GM12878 (cell line): ENCODE data around the gene USH2A.

Experiments
- CEBPB ChIP-seq, 2 experiments: fragments of 150-350 bp in 1 of 2; IDR thresholded peaks; 2 replicates each; pipeline ENCODE4 v1.6.1; 2012 to 2014; ENCODE audit warnings: low read depth in 2 of 2, low read length in 2 of 2, borderline replicate concordance in 1 of 2, inconsistent platforms in 1 of 2
- CHD4 ChIP-seq: fragments of 200-600 bp; sonication (generic); IDR thresholded peaks from 2 replicates; pipeline ENCODE4 v1.6.1; 2016; ENCODE audit warnings: mild to moderate bottlenecking
- EZH2 ChIP-seq: IDR thresholded peaks from 2 replicates; pipeline ENCODE4 v1.6.1; 2012; ENCODE audit warnings: low read depth, mild to moderate bottlenecking, control low read depth, inconsistent platforms, low read length, borderline replicate concordance; ENCODE audit not compliant: control insufficient read depth
- MTA3 ChIP-seq: IDR thresholded peaks from 2 replicates; pipeline ENCODE4 v1.6.1; 2012; ENCODE audit warnings: low read length, inconsistent platforms, borderline replicate concordance
- NR2F1 ChIP-seq: fragments of 450-650 bp; conservative IDR thresholded peaks from 2 replicates; pipeline ENCODE4 v1.6.1; 2017; ENCODE audit warnings: mild to moderate bottlenecking
- PAX5 ChIP-seq: IDR thresholded peaks from 2 replicates; pipeline ENCODE4 v1.6.1; 2011; ENCODE audit warnings: low read depth, low read length, borderline replicate concordance
- POLR2A ChIP-seq: IDR thresholded peaks from 2 replicates; pipeline ENCODE4 v1.6.1; 2011; ENCODE audit warnings: low read depth, mild to moderate bottlenecking, low read length
- POLR2AphosphoS2 ChIP-seq: IDR thresholded peaks from 2 replicates; pipeline ENCODE4 v1.6.1; 2011; ENCODE audit warnings: low read depth, mild to moderate bottlenecking, low read length, improper control_type of control experiment, moderate library complexity
- SIN3A ChIP-seq: IDR thresholded peaks from 2 replicates; pipeline ENCODE4 v1.6.1; 2012; ENCODE audit warnings: low read depth, low read length, improper control_type of control experiment
- SMAD1 ChIP-seq: fragments of 450-650 bp; IDR thresholded peaks from 2 replicates; pipeline ENCODE4 v1.6.1; 2018; ENCODE audit warnings: mild to moderate bottlenecking, low read depth; ENCODE audit not compliant: partially characterized antibody
- TF ChIP-seq, protein P1 (sequence below): fragments of 450-650 bp; IDR thresholded peaks from 2 replicates; pipeline ENCODE4 v1.6.1; 2017; ENCODE audit warnings: antibody characterized with exemption, mild to moderate bottlenecking, moderate library complexity
- TF ChIP-seq, protein P2 (sequence below), 3 experiments: IDR thresholded peaks in 2 of 3; conservative IDR thresholded peaks in 1 of 3; 2 replicates each; pipeline ENCODE4 v1.5.1; 2011; ENCODE audit warnings: low read depth in 3 of 3, low read length in 3 of 3, mild to moderate bottlenecking in 3 of 3, control low read depth in 2 of 3, moderate library complexity in 2 of 3, inconsistent platforms in 1 of 3, mixed read lengths in 1 of 3; ENCODE audit not compliant: control insufficient read depth in 2 of 3, insufficient read depth in 1 of 3; ENCODE audit errors: extremely low read depth in 1 of 3

DNA sequence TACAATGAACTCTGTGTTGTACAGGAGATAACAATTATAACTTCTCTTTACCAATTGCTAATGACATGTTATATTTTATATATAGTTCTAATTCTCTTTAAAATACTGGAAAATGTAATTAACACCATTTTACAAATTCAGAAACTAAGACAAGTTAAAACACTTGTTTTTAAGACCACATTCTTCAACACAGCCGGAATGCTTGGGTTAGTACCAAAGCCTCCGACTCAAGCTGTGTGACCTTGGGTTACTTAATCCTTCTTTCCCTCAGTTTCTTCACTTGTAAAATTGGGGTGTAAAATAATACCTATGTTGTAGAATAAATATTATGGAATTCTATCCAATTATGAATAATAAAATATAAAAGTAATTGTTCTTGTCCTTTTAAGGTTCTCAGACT, 378.7 kb downstream of the USH2A start:
- no peak for TF ChIP-seq PAX5
- no peak for TF ChIP-seq POLR2A
- TF ChIP-seq, protein P1, sequence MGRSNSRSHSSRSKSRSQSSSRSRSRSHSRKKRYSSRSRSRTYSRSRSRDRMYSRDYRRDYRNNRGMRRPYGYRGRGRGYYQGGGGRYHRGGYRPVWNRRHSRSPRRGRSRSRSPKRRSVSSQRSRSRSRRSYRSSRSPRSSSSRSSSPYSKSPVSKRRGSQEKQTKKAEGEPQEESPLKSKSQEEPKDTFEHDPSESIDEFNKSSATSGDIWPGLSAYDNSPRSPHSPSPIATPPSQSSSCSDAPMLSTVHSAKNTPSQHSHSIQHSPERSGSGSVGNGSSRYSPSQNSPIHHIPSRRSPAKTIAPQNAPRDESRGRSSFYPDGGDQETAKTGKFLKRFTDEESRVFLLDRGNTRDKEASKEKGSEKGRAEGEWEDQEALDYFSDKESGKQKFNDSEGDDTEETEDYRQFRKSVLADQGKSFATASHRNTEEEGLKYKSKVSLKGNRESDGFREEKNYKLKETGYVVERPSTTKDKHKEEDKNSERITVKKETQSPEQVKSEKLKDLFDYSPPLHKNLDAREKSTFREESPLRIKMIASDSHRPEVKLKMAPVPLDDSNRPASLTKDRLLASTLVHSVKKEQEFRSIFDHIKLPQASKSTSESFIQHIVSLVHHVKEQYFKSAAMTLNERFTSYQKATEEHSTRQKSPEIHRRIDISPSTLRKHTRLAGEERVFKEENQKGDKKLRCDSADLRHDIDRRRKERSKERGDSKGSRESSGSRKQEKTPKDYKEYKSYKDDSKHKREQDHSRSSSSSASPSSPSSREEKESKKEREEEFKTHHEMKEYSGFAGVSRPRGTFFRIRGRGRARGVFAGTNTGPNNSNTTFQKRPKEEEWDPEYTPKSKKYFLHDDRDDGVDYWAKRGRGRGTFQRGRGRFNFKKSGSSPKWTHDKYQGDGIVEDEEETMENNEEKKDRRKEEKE = no peak
- TF ChIP-seq EZH2 = no peak
- no peak for TF ChIP-seq MTA3
- TF ChIP-seq SMAD1 = no peak
- TF ChIP-seq SIN3A = no peak
- TF ChIP-seq NR2F1 = no peak
- TF ChIP-seq CHD4 = no peak
- TF ChIP-seq, protein P2, sequence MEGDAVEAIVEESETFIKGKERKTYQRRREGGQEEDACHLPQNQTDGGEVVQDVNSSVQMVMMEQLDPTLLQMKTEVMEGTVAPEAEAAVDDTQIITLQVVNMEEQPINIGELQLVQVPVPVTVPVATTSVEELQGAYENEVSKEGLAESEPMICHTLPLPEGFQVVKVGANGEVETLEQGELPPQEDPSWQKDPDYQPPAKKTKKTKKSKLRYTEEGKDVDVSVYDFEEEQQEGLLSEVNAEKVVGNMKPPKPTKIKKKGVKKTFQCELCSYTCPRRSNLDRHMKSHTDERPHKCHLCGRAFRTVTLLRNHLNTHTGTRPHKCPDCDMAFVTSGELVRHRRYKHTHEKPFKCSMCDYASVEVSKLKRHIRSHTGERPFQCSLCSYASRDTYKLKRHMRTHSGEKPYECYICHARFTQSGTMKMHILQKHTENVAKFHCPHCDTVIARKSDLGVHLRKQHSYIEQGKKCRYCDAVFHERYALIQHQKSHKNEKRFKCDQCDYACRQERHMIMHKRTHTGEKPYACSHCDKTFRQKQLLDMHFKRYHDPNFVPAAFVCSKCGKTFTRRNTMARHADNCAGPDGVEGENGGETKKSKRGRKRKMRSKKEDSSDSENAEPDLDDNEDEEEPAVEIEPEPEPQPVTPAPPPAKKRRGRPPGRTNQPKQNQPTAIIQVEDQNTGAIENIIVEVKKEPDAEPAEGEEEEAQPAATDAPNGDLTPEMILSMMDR (IDR thresholded peaks at IDR 0.05 in 2 of 3, conservative IDR thresholded peaks at IDR 0.05 in 1 of 3; ENCODE audit: control insufficient read depth in 2 of 3, extremely low read depth in 1 of 3, insufficient read depth in 1 of 3, low read depth in 3 of 3, low read length in 3 of 3) = no peak
- TF ChIP-seq POLR2AphosphoS2 = no peak
- no peak for TF ChIP-seq CEBPB (IDR thresholded peaks at IDR 0.05; ENCODE audit: borderline replicate concordance in 1 of 2, low read depth in 2 of 2, low read length in 2 of 2)
